Esophagus squamous epithelium (tissue), 5 donors: ENCODE measurements around the gene KIF26B. TPM values are rescaled to one million over a fixed set of nuclear protein-coding genes. Genes with fewer than 3 reads are reported as not detected.

Experiments used
- DNase-seq: peaks from one replicate; lab custom pipeline; 2025; lab: John Stamatoyannopoulos, UW
- H3K27ac ChIP-seq, 4 donors: fragments of 200-600 bp; sonication (generic); one replicate each; pipeline ENCODE4 v1.5.1; 2016 to 2019; ENCODE audit warnings: mild to moderate bottlenecking in 1 of 4
- H3K27me3 ChIP-seq, 4 donors: fragments of 200-600 bp; sonication (generic); 1 replicate in 3 of 4; 2 replicates in 1 of 4; pipeline versions ENCODE4 v1.5.1 to v1.6.0; 2017 to 2021; ENCODE audit warnings: antibody characterized with exemption in 1 of 4
- H3K36me3 ChIP-seq, 3 donors: fragments of 200-600 bp; sonication (generic); one replicate each; pipeline ENCODE4 v1.5.1; 2016 to 2019
- H3K4me1 ChIP-seq, 3 donors: fragments of 200-600 bp; sonication (generic); one replicate each; pipeline ENCODE4 v1.5.1; 2017 to 2019
- H3K4me3 ChIP-seq, 4 donors: fragments of 200-600 bp; sonication (generic); 1 replicate in 3 of 4; 2 replicates in 1 of 4; pipeline ENCODE4 v1.5.1; 2016 to 2019; ENCODE audit warnings: mild to moderate bottlenecking in 2 of 4, moderate library complexity in 1 of 4
- H3K9me3 ChIP-seq, 3 donors: fragments of 200-600 bp; sonication (generic); one replicate each; pipeline ENCODE4 v1.5.1; 2016 to 2019
- CTCF ChIP-seq, 6 experiments: fragments of 450-650 bp in 4 of 6; fragments of 200-600 bp in 2 of 6; sonication (generic) in 2 of 6; IDR thresholded peaks; one replicate each; pipeline ENCODE4 v1.5.1; 2016 to 2019; ENCODE audit warnings: antibody characterized with exemption in 6 of 6, mild to moderate bottlenecking in 4 of 6, moderate library complexity in 4 of 6
- POLR2A ChIP-seq, 4 donors: fragments of 450-650 bp; IDR thresholded peaks; one replicate each; pipeline ENCODE4 v1.6.1; 2017; ENCODE audit warnings: antibody characterized with exemption in 4 of 4, mild to moderate bottlenecking in 4 of 4, moderate library complexity in 3 of 4
- WGBS, 2 donors: methylation state at CpG; one replicate each; pipeline ENCODE4 v1.1.5; 2018; 5-methylcytosine and 5-hydroxymethylcytosine counted together
- intact Hi-C: fragments of 100-400 bp; cut with DNase I; formaldehyde crosslinking; loops from one replicate; pipeline ENCODE4 v1.15.0; 2022
- total RNA-seq, 4 donors: library from RNA; depleted of rRNA; stranded (reverse); fragments of >200 nt; gene quantifications; one replicate each; pipeline ENCODE4 v1.1.0, GENCODE V29; 2016
- donor health status: DM: yes; HTN: yes; CAD: no.

Gene KIF26B
- total RNA-seq, 4 donors from 2014 or later: 0.23 to 2.7 (median 1.0) TPM

GRCh38 chr1:245698860-245699259 lies 544.1 kb downstream of the KIF26B start:
- H3K4me3 ChIP-seq: no peak overlapping the region
- DNase-seq: no peak
- H3K4me1 ChIP-seq: no peaks in the 10 kb centered on the region
- no peaks in the 10 kb centered on the region for H3K36me3 ChIP-seq
- no peak overlapping the region for H3K27ac ChIP-seq
- 93 to 94% methylated on average over 7 to 11 of the region's 16 CpGs for WGBS, 2 donors
- intact Hi-C loops: no loop called here
- no peaks in the 10 kb centered on the region for H3K9me3 ChIP-seq
- no peaks in the 10 kb centered on the region for H3K27me3 ChIP-seq
- TF ChIP-seq POLR2A (IDR thresholded peaks at IDR 0.05) (no peak), CTCF (IDR thresholded peaks at IDR 0.05) (no peak)

GRCh38 chr1:245700631-245701030 lies 545.8 kb downstream of the KIF26B start:
- Histone ChIP-seq H3K9me3 (no peaks in the 10 kb centered on the region), H3K4me1 (peaks cover 0 to 14% (median 6%) of the 10 kb centered on the region in 3 donors), H3K36me3 (no peaks in the 10 kb centered on the region), H3K4me3 (no peak overlapping the region), H3K27me3 (no peaks in the 10 kb centered on the region), H3K27ac (no peak overlapping the region)
- WGBS, 2 donors: 92 to 93% methylated on average over 12 of the region's 13 CpGs
- no peak for DNase-seq
- intact Hi-C loops: no loop called here
- TF ChIP-seq CTCF (IDR thresholded peaks at IDR 0.05): no peak
- TF ChIP-seq POLR2A (IDR thresholded peaks at IDR 0.05): no peak

GRCh38 chr1:245701631-245702030 lies 546.8 kb downstream of the KIF26B start:
- no peak overlapping the region for H3K27ac ChIP-seq
- intact Hi-C loops: no loop called here
- no peaks in the 10 kb centered on the region for H3K36me3 ChIP-seq
- H3K4me1 ChIP-seq: peaks cover 0 to 14% (median 6%) of the 10 kb centered on the region in 3 donors
- TF ChIP-seq POLR2A (IDR thresholded peaks at IDR 0.05) (no peak), CTCF (IDR thresholded peaks at IDR 0.05) (no peak)
- 73 to 82% methylated on average over 3 to 5 of the region's 7 CpGs for WGBS, 2 donors
- no peak overlapping the region for H3K4me3 ChIP-seq
- no peaks in the 10 kb centered on the region for H3K27me3 ChIP-seq
- no peak for DNase-seq
- no peaks in the 10 kb centered on the region for H3K9me3 ChIP-seq

GRCh38 chr1:245702346-245702745 lies 547.6 kb downstream of the KIF26B start:
- WGBS, 2 donors: 94 to 100% methylated on average over 4 to 6 of the region's 13 CpGs
- H3K36me3 ChIP-seq: no peaks in the 10 kb centered on the region
- no peak overlapping the region for H3K4me3 ChIP-seq
- no peaks in the 10 kb centered on the region for H3K9me3 ChIP-seq
- DNase-seq: no peak
- intact Hi-C loops: no loop called here
- peaks cover 0 to 14% (median 6%) of the 10 kb centered on the region in 3 donors for H3K4me1 ChIP-seq
- H3K27ac ChIP-seq: no peak overlapping the region
- TF ChIP-seq POLR2A (IDR thresholded peaks at IDR 0.05): no peak
- no peak for TF ChIP-seq CTCF (IDR thresholded peaks at IDR 0.05)
- H3K27me3 ChIP-seq: no peaks in the 10 kb centered on the region

GRCh38 chr1:245704341-245704740 lies 549.6 kb downstream of the KIF26B start:
- Histone ChIP-seq H3K27me3 (no peaks in the 10 kb centered on the region), H3K4me3 (no peak overlapping the region), H3K36me3 (no peaks in the 10 kb centered on the region), H3K27ac (no peak overlapping the region), H3K4me1 (peaks cover 0 to 14% (median 6%) of the 10 kb centered on the region in 3 donors), H3K9me3 (no peaks in the 10 kb centered on the region)
- TF ChIP-seq POLR2A (IDR thresholded peaks at IDR 0.05): no peak
- TF ChIP-seq CTCF (IDR thresholded peaks at IDR 0.05): no peak
- no peak for DNase-seq
- 13 to 36% methylated on average over 3 to 4 of the region's 6 CpGs for WGBS, 2 donors
- intact Hi-C loops: no loop called here
